Measurements from ENCODE around the gene ILF3. TPM values are rescaled to one million over a fixed set of nuclear protein-coding genes. Genes with fewer than 3 reads are reported as not detected.

The ILF3 gene
- total and polyA plus RNA-seq, 2 of the 13 experiments (the other 11 are each of a cell fraction or from before 2014, with no cell fraction given): 120 to 173 TPM

DNA sequence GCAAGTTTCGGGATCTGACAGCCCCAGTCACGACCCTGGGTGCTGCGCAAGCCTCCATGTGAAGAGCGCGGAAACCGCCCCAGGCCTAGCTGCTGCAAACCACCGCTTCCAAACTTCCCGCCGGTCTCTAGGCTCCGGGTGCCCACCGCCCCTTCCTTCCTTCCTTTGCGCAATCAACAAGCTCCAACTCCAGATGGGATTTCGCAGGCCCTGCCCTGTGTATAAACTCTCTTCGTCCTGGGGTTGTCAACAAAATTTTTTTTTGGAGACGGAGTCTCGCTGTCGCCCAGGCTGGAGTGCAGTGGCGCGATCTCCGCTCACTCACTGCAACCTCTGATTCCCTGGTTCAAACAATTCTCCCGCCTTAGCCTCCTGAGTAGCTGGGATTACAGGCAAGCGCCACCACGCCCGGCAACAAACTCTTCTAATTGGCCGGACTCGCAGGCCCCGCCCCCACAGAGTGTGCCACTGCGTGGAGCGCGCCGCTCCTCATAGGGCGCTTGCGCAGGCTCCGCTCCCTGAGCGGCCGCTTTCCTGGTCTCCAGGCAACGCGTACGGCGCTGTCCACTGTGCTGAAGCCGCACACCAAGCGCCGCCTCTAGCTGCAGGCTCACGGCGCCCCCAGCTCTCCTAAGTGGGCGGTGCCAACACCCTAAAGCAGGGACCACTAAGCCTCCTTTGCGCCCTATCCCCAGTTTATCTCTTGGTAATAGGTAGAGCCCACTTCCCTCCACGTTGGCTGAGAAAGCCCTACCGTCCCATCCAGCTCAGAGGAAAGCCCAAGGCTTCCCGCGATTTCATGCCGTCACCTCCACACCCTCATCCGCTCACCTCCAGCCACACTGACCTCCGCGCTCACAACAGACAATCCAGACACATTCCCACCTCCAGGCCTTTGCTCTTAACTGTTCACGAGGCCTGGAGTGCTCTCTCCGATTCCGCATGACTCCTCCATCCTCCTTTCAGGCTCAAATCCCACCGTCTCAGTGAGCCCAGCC, 41.6 kb downstream of the ILF3 start (continued):
- TF ChIP-seq, protein P1, sequence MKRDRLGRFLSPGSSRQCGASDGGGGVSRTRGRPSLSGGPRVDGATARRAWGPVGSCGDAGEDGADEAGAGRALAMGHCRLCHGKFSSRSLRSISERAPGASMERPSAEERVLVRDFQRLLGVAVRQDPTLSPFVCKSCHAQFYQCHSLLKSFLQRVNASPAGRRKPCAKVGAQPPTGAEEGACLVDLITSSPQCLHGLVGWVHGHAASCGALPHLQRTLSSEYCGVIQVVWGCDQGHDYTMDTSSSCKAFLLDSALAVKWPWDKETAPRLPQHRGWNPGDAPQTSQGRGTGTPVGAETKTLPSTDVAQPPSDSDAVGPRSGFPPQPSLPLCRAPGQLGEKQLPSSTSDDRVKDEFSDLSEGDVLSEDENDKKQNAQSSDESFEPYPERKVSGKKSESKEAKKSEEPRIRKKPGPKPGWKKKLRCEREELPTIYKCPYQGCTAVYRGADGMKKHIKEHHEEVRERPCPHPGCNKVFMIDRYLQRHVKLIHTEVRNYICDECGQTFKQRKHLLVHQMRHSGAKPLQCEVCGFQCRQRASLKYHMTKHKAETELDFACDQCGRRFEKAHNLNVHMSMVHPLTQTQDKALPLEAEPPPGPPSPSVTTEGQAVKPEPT (CRISPR knock-in tag; IDR thresholded peaks at IDR 0.05; ENCODE audit: low read depth): 0 out of 2 replicates have a peak, but pooled peaks have one; percentile 53
- TF ChIP-seq, protein P2, sequence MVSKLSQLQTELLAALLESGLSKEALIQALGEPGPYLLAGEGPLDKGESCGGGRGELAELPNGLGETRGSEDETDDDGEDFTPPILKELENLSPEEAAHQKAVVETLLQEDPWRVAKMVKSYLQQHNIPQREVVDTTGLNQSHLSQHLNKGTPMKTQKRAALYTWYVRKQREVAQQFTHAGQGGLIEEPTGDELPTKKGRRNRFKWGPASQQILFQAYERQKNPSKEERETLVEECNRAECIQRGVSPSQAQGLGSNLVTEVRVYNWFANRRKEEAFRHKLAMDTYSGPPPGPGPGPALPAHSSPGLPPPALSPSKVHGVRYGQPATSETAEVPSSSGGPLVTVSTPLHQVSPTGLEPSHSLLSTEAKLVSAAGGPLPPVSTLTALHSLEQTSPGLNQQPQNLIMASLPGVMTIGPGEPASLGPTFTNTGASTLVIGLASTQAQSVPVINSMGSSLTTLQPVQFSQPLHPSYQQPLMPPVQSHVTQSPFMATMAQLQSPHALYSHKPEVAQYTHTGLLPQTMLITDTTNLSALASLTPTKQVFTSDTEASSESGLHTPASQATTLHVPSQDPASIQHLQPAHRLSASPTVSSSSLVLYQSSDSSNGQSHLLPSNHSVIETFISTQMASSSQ (IDR thresholded peaks at IDR 0.05; ENCODE audit: low read depth): no peak
- TF ChIP-seq, protein P2 (CRISPR knock-in tag; IDR thresholded peaks at IDR 0.05; ENCODE audit: borderline replicate concordance): 0 out of 2 replicates have a peak, but pooled peaks have one; percentile 27
- TF ChIP-seq, protein P3, sequence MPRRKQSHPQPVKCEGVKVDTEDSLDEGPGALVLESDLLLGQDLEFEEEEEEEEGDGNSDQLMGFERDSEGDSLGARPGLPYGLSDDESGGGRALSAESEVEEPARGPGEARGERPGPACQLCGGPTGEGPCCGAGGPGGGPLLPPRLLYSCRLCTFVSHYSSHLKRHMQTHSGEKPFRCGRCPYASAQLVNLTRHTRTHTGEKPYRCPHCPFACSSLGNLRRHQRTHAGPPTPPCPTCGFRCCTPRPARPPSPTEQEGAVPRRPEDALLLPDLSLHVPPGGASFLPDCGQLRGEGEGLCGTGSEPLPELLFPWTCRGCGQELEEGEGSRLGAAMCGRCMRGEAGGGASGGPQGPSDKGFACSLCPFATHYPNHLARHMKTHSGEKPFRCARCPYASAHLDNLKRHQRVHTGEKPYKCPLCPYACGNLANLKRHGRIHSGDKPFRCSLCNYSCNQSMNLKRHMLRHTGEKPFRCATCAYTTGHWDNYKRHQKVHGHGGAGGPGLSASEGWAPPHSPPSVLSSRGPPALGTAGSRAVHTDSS (CRISPR knock-in tag; conservative IDR thresholded peaks at IDR 0.05): no peak
- TF ChIP-seq NFIC (IDR thresholded peaks at IDR 0.05; ENCODE audit: low read length) (no peak), FOXM1 (CRISPR knock-in tag; IDR thresholded peaks at IDR 0.05) (peak; percentile 66; the same call in 1 of the 2 replicates), HNRNPUL1 (IDR thresholded peaks at IDR 0.05; ENCODE audit: low read depth, low read length) (no peak), PAWR (CRISPR knock-in tag; IDR thresholded peaks at IDR 0.05; ENCODE audit: borderline replicate concordance) (no peak), NFRKB (IDR thresholded peaks at IDR 0.05) (no peak), ZNF446 (CRISPR knock-in tag; IDR thresholded peaks at IDR 0.05) (peak; percentile 88; the same call in 1 of the 2 replicates), NFIB (CRISPR knock-in tag; IDR thresholded peaks at IDR 0.05; ENCODE audit: borderline replicate concordance) (no peak), NFE2L2 (IDR thresholded peaks at IDR 0.05; ENCODE audit: low read length) (no peak), ZNF619 (CRISPR knock-in tag; IDR thresholded peaks at IDR 0.05) (no peak; the same call in 1 of the 2 replicates), KDM5A (IDR thresholded peaks at IDR 0.05; ENCODE audit: borderline replicate concordance, low read length) (no peak)
- TF ChIP-seq, protein P4, sequence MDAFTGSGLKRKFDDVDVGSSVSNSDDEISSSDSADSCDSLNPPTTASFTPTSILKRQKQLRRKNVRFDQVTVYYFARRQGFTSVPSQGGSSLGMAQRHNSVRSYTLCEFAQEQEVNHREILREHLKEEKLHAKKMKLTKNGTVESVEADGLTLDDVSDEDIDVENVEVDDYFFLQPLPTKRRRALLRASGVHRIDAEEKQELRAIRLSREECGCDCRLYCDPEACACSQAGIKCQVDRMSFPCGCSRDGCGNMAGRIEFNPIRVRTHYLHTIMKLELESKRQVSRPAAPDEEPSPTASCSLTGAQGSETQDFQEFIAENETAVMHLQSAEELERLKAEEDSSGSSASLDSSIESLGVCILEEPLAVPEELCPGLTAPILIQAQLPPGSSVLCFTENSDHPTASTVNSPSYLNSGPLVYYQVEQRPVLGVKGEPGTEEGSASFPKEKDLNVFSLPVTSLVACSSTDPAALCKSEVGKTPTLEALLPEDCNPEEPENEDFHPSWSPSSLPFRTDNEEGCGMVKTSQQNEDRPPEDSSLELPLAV (CRISPR knock-in tag; conservative IDR thresholded peaks at IDR 0.05; ENCODE audit: low read depth): no peak
- TF ChIP-seq, protein P5, sequence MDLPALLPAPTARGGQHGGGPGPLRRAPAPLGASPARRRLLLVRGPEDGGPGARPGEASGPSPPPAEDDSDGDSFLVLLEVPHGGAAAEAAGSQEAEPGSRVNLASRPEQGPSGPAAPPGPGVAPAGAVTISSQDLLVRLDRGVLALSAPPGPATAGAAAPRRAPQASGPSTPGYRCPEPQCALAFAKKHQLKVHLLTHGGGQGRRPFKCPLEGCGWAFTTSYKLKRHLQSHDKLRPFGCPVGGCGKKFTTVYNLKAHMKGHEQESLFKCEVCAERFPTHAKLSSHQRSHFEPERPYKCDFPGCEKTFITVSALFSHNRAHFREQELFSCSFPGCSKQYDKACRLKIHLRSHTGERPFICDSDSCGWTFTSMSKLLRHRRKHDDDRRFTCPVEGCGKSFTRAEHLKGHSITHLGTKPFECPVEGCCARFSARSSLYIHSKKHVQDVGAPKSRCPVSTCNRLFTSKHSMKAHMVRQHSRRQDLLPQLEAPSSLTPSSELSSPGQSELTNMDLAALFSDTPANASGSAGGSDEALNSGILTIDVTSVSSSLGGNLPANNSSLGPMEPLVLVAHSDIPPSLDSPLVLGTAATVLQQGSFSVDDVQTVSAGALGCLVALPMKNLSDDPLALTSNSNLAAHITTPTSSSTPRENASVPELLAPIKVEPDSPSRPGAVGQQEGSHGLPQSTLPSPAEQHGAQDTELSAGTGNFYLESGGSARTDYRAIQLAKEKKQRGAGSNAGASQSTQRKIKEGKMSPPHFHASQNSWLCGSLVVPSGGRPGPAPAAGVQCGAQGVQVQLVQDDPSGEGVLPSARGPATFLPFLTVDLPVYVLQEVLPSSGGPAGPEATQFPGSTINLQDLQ (CRISPR knock-in tag; IDR thresholded peaks at IDR 0.05): peak; percentile 67; the same call in 1 of the 2 replicates

Data from HepG2 (cell line).